ENCODE measurements around the gene GRID2.

GRID2 gene

GRCh38 chr4:93776386-93777080 lies 1472.8 kb downstream of the GRID2 start:
- peak; percentile 45 for DNase-seq

GRCh38 chr4:93777081-93777460 lies 1473.3 kb downstream of the GRID2 start:
- no peak for DNase-seq

GRCh38 chr4:93779228-93779627 lies 1475.5 kb downstream of the GRID2 start:
- DNase-seq: no peak

GRCh38 chr4:93780080-93780479 lies 1476.3 kb downstream of the GRID2 start:
- no peak for DNase-seq

- no peak for DNase-seq
Measured at GRCh38 chr4:93781198-93781597, 1477.4 kb downstream of the GRID2 start.

- DNase-seq: no peak
Measured at GRCh38 chr4:93786149-93786548, 1482.4 kb downstream of the GRID2 start.

GRCh38 chr4:93788712-93789111 lies 1484.9 kb downstream of the GRID2 start:
- DNase-seq: no peak

- peak; percentile 43 for DNase-seq
Measured at GRCh38 chr4:93791570-93792195, 1487.9 kb downstream of the GRID2 start.

- DNase-seq: no peak
Measured at GRCh38 chr4:93802045-93802444, 1498.3 kb downstream of the GRID2 start.

- no peak for DNase-seq
Measured at GRCh38 chr4:93809773-93810172, 1506.0 kb downstream of the GRID2 start.

GRCh38 chr4:93810340-93810992 lies 1506.7 kb downstream of the GRID2 start:
- DNase-seq: no peak

- DNase-seq: no peak
Measured at GRCh38 chr4:93813092-93813491, 1509.3 kb downstream of the GRID2 start.

GRCh38 chr4:93814141-93814540 lies 1510.4 kb downstream of the GRID2 start:
- DNase-seq: no peak

- DNase-seq: no peak
Measured at GRCh38 chr4:93814722-93815121, 1511.0 kb downstream of the GRID2 start.

All from fibroblast of skin of right quadriceps (primary cell).